ENCODE results near the gene UTS2R.

UTS2R gene

DNA sequence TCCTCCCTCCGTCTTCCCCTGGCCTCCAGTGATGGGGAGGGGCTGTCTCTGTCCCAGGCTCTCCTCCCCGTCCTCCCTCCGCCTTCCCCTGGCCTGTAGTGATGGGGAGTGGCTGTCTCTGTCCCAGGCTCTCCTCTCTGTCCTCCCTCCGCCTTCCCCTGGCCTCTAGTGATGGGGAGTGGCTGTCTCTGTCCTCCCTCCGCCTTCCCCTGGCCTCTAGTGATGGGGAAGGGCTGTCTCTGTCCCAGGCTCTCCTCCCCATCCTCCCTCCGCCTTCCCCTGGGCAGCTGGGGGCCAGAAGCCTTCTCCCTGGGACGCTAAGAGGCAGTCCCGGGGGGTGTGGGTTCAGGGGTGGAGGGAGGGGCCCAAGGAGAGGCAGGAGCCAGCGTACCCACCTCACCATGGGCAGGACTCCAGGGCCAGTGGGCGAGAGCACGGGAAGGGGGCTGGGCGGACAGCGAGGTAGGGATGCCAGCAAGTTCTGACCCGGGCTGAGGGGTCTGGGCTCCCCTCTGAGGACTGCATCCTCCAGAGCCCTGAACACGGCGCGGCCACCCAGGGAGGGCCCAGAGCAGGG is 14.8 kb downstream of the UTS2R start (continued):
- TF ChIP-seq, protein P1, sequence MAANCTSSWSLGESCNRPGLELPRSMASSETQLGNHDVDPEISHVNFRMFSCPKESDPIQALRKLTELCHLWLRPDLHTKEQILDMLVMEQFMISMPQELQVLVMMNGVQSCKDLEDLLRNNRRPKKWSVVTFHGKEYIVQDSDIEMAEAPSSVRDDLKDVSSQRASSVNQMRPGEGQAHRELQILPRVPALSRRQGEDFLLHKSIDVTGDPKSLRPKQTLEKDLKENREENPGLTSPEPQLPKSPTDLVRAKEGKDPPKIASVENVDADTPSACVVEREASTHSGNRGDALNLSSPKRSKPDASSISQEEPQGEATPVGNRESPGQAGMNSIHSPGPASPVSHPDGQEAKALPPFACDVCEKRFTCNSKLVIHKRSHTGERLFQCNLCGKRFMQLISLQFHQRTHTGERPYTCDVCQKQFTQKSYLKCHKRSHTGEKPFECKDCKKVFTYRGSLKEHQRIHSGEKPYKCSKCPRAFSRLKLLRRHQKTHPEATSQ (tag by site-specific recombination; IDR thresholded peaks at IDR 0.05): no peak
- TF ChIP-seq WT1 (tag by site-specific recombination; IDR thresholded peaks at IDR 0.05): peak; percentile 76
- peak; percentile 85 for TF ChIP-seq KLF1 (tag by site-specific recombination; IDR thresholded peaks at IDR 0.05)
- TF ChIP-seq ZNF791 (tag by site-specific recombination; IDR thresholded peaks at IDR 0.05): no peak
- TF ChIP-seq GLIS1 (tag by site-specific recombination; IDR thresholded peaks at IDR 0.05): peak; percentile 42
- TF ChIP-seq ZNF473 (tag by site-specific recombination; IDR thresholded peaks at IDR 0.05): no peak
- no peak for TF ChIP-seq ZNF132 (tag by site-specific recombination; IDR thresholded peaks at IDR 0.05; ENCODE audit: borderline replicate concordance)
- no peak for TF ChIP-seq ZNF155 (tag by site-specific recombination; IDR thresholded peaks at IDR 0.05)
- TF ChIP-seq, protein P2, sequence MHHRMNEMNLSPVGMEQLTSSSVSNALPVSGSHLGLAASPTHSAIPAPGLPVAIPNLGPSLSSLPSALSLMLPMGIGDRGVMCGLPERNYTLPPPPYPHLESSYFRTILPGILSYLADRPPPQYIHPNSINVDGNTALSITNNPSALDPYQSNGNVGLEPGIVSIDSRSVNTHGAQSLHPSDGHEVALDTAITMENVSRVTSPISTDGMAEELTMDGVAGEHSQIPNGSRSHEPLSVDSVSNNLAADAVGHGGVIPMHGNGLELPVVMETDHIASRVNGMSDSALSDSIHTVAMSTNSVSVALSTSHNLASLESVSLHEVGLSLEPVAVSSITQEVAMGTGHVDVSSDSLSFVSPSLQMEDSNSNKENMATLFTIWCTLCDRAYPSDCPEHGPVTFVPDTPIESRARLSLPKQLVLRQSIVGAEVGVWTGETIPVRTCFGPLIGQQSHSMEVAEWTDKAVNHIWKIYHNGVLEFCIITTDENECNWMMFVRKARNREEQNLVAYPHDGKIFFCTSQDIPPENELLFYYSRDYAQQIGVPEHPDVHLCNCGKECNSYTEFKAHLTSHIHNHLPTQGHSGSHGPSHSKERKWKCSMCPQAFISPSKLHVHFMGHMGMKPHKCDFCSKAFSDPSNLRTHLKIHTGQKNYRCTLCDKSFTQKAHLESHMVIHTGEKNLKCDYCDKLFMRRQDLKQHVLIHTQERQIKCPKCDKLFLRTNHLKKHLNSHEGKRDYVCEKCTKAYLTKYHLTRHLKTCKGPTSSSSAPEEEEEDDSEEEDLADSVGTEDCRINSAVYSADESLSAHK (tag by site-specific recombination; IDR thresholded peaks at IDR 0.05): no peak
- no peak for TF ChIP-seq ZFP69B (tag by site-specific recombination; IDR thresholded peaks at IDR 0.05)
- TF ChIP-seq, protein P3, sequence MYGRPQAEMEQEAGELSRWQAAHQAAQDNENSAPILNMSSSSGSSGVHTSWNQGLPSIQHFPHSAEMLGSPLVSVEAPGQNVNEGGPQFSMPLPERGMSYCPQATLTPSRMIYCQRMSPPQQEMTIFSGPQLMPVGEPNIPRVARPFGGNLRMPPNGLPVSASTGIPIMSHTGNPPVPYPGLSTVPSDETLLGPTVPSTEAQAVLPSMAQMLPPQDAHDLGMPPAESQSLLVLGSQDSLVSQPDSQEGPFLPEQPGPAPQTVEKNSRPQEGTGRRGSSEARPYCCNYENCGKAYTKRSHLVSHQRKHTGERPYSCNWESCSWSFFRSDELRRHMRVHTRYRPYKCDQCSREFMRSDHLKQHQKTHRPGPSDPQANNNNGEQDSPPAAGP (tag by site-specific recombination; IDR thresholded peaks at IDR 0.05): peak; percentile 67
- no peak for TF ChIP-seq SP3 (tag by site-specific recombination; IDR thresholded peaks at IDR 0.05)

DNA sequence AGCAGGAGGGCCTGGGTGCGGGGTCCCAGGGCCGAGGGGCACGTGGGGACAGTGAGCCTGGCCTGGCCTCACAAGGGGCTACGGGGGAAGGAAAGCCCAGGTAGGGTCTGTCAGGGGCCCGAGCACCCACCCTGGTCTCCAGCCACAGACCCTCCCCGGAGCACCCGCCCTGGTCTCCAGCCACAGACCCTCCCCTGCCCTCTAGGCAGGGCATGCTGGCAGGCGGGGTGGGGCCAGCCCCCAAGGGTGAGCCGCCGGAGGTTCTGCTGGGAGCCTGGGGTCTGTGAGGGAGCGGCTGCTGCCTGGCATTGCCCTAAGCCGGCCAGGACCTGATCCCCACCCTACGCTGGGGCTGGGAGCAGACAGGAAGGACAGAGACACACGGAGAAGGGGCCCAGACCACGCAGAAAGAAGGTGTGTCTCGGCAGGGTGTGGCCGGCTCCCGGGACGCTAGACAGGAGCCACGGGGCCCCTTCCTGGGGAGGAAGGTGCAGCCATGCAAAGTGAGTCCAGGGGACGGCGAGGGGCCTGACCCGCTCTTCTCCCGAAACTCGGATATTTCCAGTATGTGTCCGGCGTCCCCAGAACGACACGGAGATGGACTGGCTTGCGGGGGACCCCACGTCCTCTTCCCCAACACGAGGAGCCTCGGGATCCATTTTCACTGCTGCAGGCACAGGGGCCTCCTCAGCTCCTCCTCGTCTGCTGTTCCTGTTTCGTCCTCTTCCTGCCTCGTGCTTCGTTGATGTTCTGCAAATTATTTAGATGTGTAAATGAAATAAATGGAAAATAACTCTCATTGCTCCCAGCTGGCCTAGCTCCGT is 15.5 kb downstream of the UTS2R start:
- ChIA-PET POLR2A (no interaction called here), CTCF (no interaction called here)
- Histone ChIP-seq H3K36me3 (ENCODE audit: control insufficient read depth in 2 of 2, insufficient read depth in 1 of 2, low read length in 2 of 2) (peaks cover 0 to 6% of the 10 kb centered on the region in 2 experiments; a peak in 1 of 3 replicates), H3K4me3 (ENCODE audit: low read depth, low read length) (no peak overlapping the region), H3K27ac (ENCODE audit: extremely low read depth, low read depth, low read length) (no peak overlapping the region), H3K9me3 (ENCODE audit: control insufficient read depth, insufficient read depth, low read depth, low read length) (no peaks in the 10 kb centered on the region), H3K4me1 (ENCODE audit: control insufficient read depth, insufficient read depth, low read length) (no peaks in the 10 kb centered on the region)
- TF ChIP-seq, protein P4, sequence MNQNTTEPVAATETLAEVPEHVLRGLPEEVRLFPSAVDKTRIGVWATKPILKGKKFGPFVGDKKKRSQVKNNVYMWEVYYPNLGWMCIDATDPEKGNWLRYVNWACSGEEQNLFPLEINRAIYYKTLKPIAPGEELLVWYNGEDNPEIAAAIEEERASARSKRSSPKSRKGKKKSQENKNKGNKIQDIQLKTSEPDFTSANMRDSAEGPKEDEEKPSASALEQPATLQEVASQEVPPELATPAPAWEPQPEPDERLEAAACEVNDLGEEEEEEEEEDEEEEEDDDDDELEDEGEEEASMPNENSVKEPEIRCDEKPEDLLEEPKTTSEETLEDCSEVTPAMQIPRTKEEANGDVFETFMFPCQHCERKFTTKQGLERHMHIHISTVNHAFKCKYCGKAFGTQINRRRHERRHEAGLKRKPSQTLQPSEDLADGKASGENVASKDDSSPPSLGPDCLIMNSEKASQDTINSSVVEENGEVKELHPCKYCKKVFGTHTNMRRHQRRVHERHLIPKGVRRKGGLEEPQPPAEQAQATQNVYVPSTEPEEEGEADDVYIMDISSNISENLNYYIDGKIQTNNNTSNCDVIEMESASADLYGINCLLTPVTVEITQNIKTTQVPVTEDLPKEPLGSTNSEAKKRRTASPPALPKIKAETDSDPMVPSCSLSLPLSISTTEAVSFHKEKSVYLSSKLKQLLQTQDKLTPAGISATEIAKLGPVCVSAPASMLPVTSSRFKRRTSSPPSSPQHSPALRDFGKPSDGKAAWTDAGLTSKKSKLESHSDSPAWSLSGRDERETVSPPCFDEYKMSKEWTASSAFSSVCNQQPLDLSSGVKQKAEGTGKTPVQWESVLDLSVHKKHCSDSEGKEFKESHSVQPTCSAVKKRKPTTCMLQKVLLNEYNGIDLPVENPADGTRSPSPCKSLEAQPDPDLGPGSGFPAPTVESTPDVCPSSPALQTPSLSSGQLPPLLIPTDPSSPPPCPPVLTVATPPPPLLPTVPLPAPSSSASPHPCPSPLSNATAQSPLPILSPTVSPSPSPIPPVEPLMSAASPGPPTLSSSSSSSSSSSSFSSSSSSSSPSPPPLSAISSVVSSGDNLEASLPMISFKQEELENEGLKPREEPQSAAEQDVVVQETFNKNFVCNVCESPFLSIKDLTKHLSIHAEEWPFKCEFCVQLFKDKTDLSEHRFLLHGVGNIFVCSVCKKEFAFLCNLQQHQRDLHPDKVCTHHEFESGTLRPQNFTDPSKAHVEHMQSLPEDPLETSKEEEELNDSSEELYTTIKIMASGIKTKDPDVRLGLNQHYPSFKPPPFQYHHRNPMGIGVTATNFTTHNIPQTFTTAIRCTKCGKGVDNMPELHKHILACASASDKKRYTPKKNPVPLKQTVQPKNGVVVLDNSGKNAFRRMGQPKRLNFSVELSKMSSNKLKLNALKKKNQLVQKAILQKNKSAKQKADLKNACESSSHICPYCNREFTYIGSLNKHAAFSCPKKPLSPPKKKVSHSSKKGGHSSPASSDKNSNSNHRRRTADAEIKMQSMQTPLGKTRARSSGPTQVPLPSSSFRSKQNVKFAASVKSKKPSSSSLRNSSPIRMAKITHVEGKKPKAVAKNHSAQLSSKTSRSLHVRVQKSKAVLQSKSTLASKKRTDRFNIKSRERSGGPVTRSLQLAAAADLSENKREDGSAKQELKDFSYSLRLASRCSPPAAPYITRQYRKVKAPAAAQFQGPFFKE (tag by site-specific recombination; IDR thresholded peaks at IDR 0.05; ENCODE audit: borderline replicate concordance): no peak
- TF ChIP-seq, protein P3 (tag by site-specific recombination; IDR thresholded peaks at IDR 0.05): peak; percentile 75
- TF ChIP-seq ZNF623 (tag by site-specific recombination; IDR thresholded peaks at IDR 0.05) (no peak), MZF1 (tag by site-specific recombination; IDR thresholded peaks at IDR 0.05; ENCODE audit: borderline replicate concordance) (no peak), ZBTB8A (tag by site-specific recombination; IDR thresholded peaks at IDR 0.05) (no peak), ZNF624 (tag by site-specific recombination; IDR thresholded peaks at IDR 0.05) (no peak), SP2 (tag by site-specific recombination; IDR thresholded peaks at IDR 0.05) (peak; percentile 4; the same call in 1 of the 2 replicates), KLF16 (tag by site-specific recombination; IDR thresholded peaks at IDR 0.05) (no peak), KLF1 (tag by site-specific recombination; IDR thresholded peaks at IDR 0.05) (peak; percentile 68), ZNF792 (tag by site-specific recombination; IDR thresholded peaks at IDR 0.05) (no peak), ZNF112 (tag by site-specific recombination; IDR thresholded peaks at IDR 0.05) (no peak)
- TF ChIP-seq, protein P5, sequence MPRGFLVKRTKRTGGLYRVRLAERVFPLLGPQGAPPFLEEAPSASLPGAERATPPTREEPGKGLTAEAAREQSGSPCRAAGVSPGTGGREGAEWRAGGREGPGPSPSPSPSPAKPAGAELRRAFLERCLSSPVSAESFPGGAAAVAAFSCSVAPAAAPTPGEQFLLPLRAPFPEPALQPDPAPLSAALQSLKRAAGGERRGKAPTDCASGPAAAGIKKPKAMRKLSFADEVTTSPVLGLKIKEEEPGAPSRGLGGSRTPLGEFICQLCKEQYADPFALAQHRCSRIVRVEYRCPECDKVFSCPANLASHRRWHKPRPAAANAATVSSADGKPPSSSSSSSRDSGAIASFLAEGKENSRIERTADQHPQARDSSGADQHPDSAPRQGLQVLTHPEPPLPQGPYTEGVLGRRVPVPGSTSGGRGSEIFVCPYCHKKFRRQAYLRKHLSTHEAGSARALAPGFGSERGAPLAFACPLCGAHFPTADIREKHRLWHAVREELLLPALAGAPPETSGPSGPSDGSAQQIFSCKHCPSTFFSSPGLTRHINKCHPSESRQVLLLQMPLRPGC (tag by site-specific recombination; IDR thresholded peaks at IDR 0.05): no peak
